ENCODE data around the gene PNN. TPM values are rescaled to one million over a fixed set of nuclear protein-coding genes. Genes with fewer than 3 reads are reported as not detected.
"Not testable (repeated sequence)": the region's sequence is repeated elsewhere in the genome, so short reads cannot be mapped to it uniquely, and the experiment has no call there.

The PNN gene
- total RNA-seq, 4 donors from 2014 or later, result 9.2 to 16.2 (median 13.7) TPM

- Histone ChIP-seq H3K36me3 (no peaks in the 10 kb centered on the region), H3K9me3 (no peaks in the 10 kb centered on the region), H3K4me1 (no peaks in the 10 kb centered on the region), H3K27ac (peak overlapping the region in 1 of 4 donors; percentile 6), H3K27me3 (no peaks in the 10 kb centered on the region), H3K4me3 (no peak overlapping the region)
- ATAC-seq, result no peak
- in situ Hi-C loops (cut with MboI; ENCODE audit: low sequenced_read_pairs in 4 of 4) (no loop called here), intact Hi-C loops (cut with DNase I; ENCODE audit: low total_unique reads) (no loop called here)
- DNase-seq, result no peak
- TF ChIP-seq POLR2A (IDR thresholded peaks at IDR 0.05) (no peak), CTCF (IDR thresholded peaks at IDR 0.05 in 4 of 5, conservative IDR thresholded peaks at IDR 0.05 in 1 of 5) (no peak)
These were observed 43.2 kb downstream of the PNN start for GRCh38 chr14:39218171-39218769.

GRCh38 chr14:39219075-39219499 is 44.0 kb downstream of the PNN start:
- Histone ChIP-seq H3K4me1 (no peaks in the 10 kb centered on the region), H3K4me3 (no peak overlapping the region), H3K27ac (no peak overlapping the region), H3K27me3 (no peaks in the 10 kb centered on the region), H3K36me3 (no peaks in the 10 kb centered on the region), H3K9me3 (no peaks in the 10 kb centered on the region)
- ATAC-seq (no peak), DNase-seq (no peak)
- in situ Hi-C loops (cut with MboI; ENCODE audit: low sequenced_read_pairs in 4 of 4) (no loop called here), intact Hi-C loops (cut with DNase I; ENCODE audit: low total_unique reads) (no loop called here)
- no peak for TF ChIP-seq CTCF (IDR thresholded peaks at IDR 0.05 in 4 of 5, conservative IDR thresholded peaks at IDR 0.05 in 1 of 5)
- no peak for TF ChIP-seq POLR2A (IDR thresholded peaks at IDR 0.05)

GRCh38 chr14:39220473-39220872 is 45.4 kb downstream of the PNN start:
- H3K36me3 ChIP-seq; H3K4me3 ChIP-seq; DNase-seq; intact Hi-C loops (cut with DNase I; ENCODE audit: low total_unique reads); H3K4me1 ChIP-seq; in situ Hi-C loops (cut with MboI; ENCODE audit: low sequenced_read_pairs in 4 of 4); H3K27me3 ChIP-seq; H3K27ac ChIP-seq; ATAC-seq; H3K9me3 ChIP-seq: not testable (repeated sequence)

DNA sequence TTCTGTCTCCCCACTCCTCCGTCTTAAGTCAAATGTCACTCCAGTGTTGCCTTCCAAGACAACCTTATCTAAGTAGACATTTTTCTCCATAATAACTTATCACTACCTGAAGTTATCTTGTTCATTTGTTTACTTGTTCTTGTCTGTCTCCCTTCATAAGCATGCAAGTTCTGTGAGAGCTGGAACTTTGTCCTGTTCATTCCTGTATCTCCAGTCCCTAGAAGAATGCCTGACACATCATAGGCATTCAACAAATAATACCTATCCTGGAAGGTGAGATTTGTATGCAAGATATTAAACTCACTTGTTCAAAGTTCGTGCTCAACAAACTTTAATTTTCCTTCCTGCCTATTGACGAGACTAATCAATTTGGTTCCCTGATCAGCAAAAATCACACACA is 53.0 kb downstream of the PNN start:
- ATAC-seq (no peak), DNase-seq (no peak)
- intact Hi-C loops (cut with DNase I; ENCODE audit: low total_unique reads), result no loop called here
- H3K4me1 ChIP-seq, result no peaks in the 10 kb centered on the region
- TF ChIP-seq POLR2A (IDR thresholded peaks at IDR 0.05), result no peak
- TF ChIP-seq CTCF (IDR thresholded peaks at IDR 0.05 in 4 of 5, conservative IDR thresholded peaks at IDR 0.05 in 1 of 5), result no peak
- H3K4me3 ChIP-seq, result no peak overlapping the region
- no peaks in the 10 kb centered on the region for H3K36me3 ChIP-seq
- H3K27ac ChIP-seq, result no peak overlapping the region
- H3K27me3 ChIP-seq, result no peaks in the 10 kb centered on the region
- in situ Hi-C loops (cut with MboI; ENCODE audit: low sequenced_read_pairs in 4 of 4), result no loop called here
- no peaks in the 10 kb centered on the region for H3K9me3 ChIP-seq

- DNase-seq (no peak), ATAC-seq (no peak)
- Histone ChIP-seq H3K9me3 (no peaks in the 10 kb centered on the region), H3K4me1 (no peaks in the 10 kb centered on the region), H3K4me3 (no peak overlapping the region), H3K36me3 (no peaks in the 10 kb centered on the region), H3K27ac (no peak overlapping the region), H3K27me3 (no peaks in the 10 kb centered on the region)
- in situ Hi-C loops (cut with MboI; ENCODE audit: low sequenced_read_pairs in 4 of 4), result no loop called here
- TF ChIP-seq POLR2A (IDR thresholded peaks at IDR 0.05), result no peak
- intact Hi-C loops (cut with DNase I; ENCODE audit: low total_unique reads), result no loop called here
These were observed 53.6 kb downstream of the PNN start for GRCh38 chr14:39228509-39229221.
